WTC11 (cell line): ENCODE measurements around the gene RBM38. TPM values are rescaled to one million over a fixed set of nuclear protein-coding genes. Genes with fewer than 3 reads are reported as not detected.
"Not testable (repeated sequence)": the region's sequence is repeated elsewhere in the genome, so short reads cannot be mapped to it uniquely, and the experiment has no call there.

Experiments
- ATAC-seq: fragments of 200-7000 bp; cut with Tn5 transposase; 2 replicates; pipeline ENCODE4 v1.10.0; 2021; ENCODE audit warnings: mild to moderate bottlenecking, moderate library complexity
- CTCF ChIA-PET: fragments of 300-600 bp; sonication (Branson Sonifier 250); formaldehyde crosslinking; loops from one replicate; lab custom pipeline; 2021; ENCODE audit warnings: antibody characterized with exemption; lab: Charles Lee
- POLR2A ChIA-PET: fragments of 350-600 bp; sonication (Branson Sonifier 250); formaldehyde crosslinking; loops from one replicate; lab custom pipeline; 2021; ENCODE audit warnings: antibody characterized with exemption; lab: Charles Lee
- DNase-seq: peaks from one replicate; pipeline ENCODE4 v3.0.0; 2021; ENCODE audit warnings: low spot score
- H3K27ac Mint-ChIP-seq: 2 replicates; pipeline ENCODE4 v1.8.0; 2021; ENCODE audit warnings: mixed read lengths
- H3K27me3 Mint-ChIP-seq: 2 replicates; pipeline ENCODE4 v1.8.0; 2021; ENCODE audit warnings: low read depth, mild to moderate bottlenecking, moderate library complexity, mixed read lengths
- H3K36me3 Mint-ChIP-seq: 2 replicates; pipeline ENCODE4 v1.8.0; 2021; ENCODE audit warnings: mixed read lengths
- H3K4me1 Mint-ChIP-seq: 2 replicates; pipeline ENCODE4 v1.8.0; 2022; ENCODE audit warnings: mixed read lengths
- H3K4me3 Mint-ChIP-seq: 2 replicates; pipeline ENCODE4 v1.8.0; 2021; ENCODE audit warnings: mild to moderate bottlenecking, moderate library complexity, mixed read lengths
- H3K9me3 Mint-ChIP-seq: 2 replicates; pipeline ENCODE4 v1.8.0; 2021; ENCODE audit warnings: mixed read lengths
- AFF4 ChIP-seq: sonication (generic); formaldehyde crosslinking; IDR thresholded peaks from 2 replicates; pipeline ENCODE4 v1.8.1; 2023; ENCODE audit warnings: mild to moderate bottlenecking, missing genetic modification reagents, borderline replicate concordance
- CDX4 ChIP-seq: fragments of 250-450 bp; sonication (Bioruptor Pico); IDR thresholded peaks from 2 replicates; pipeline ENCODE4 v1.9.0; 2021; ENCODE audit warnings: moderate library complexity, mild to moderate bottlenecking, inconsistent platforms, borderline replicate concordance
- CREB1 ChIP-seq: sonication (generic); formaldehyde crosslinking; IDR thresholded peaks from 2 replicates; pipeline ENCODE4 v1.8.0; 2023; ENCODE audit warnings: mild to moderate bottlenecking, missing genetic modification reagents
- CTCF ChIP-seq: fragments of 200-600 bp; IDR thresholded peaks from 2 replicates; pipeline ENCODE4 v1.8.0; 2022; ENCODE audit warnings: antibody characterized with exemption
- ELF4 ChIP-seq: sonication (generic); formaldehyde crosslinking; IDR thresholded peaks from 2 replicates; pipeline ENCODE4 v1.8.1; 2022; ENCODE audit warnings: low read depth, mild to moderate bottlenecking, moderate library complexity, missing genetic modification reagents
- GRHL2 ChIP-seq: fragments of 250-450 bp; sonication (Bioruptor Pico); IDR thresholded peaks from 2 replicates; pipeline ENCODE4 v1.8.0; 2022; ENCODE audit warnings: mild to moderate bottlenecking, moderate library complexity; ENCODE audit not compliant: insufficient replicate concordance, severe bottlenecking
- GTF2I ChIP-seq: fragments of 250-450 bp; sonication (Bioruptor Pico); conservative IDR thresholded peaks from 2 replicates; pipeline ENCODE4 v1.4.0; 2021; ENCODE audit warnings: mild to moderate bottlenecking
- MAX ChIP-seq: sonication (generic); formaldehyde crosslinking; IDR thresholded peaks from 2 replicates; pipeline ENCODE4 v1.8.0; 2022; ENCODE audit warnings: mild to moderate bottlenecking, missing genetic modification reagents
- MYBL2 ChIP-seq: sonication (generic); formaldehyde crosslinking; IDR thresholded peaks from 2 replicates; pipeline ENCODE4 v1.8.1; 2023; ENCODE audit warnings: mild to moderate bottlenecking, moderate library complexity, missing genetic modification reagents
- SMAD4 ChIP-seq: sonication (generic); formaldehyde crosslinking; IDR thresholded peaks from 2 replicates; pipeline ENCODE4 v1.8.0; 2022; ENCODE audit warnings: mild to moderate bottlenecking, missing genetic modification reagents
- SP1 ChIP-seq: sonication (generic); formaldehyde crosslinking; conservative IDR thresholded peaks from 2 replicates; pipeline ENCODE4 v1.8.1; 2022; ENCODE audit warnings: missing genetic modification reagents
- STAT6 ChIP-seq: sonication (generic); formaldehyde crosslinking; conservative IDR thresholded peaks from 2 replicates; pipeline ENCODE4 v1.8.1; 2023; ENCODE audit warnings: mild to moderate bottlenecking, low read depth, missing genetic modification reagents, moderate library complexity
- TCF7 ChIP-seq: sonication (generic); formaldehyde crosslinking; IDR thresholded peaks from 2 replicates; pipeline ENCODE4 v1.8.0; 2022; ENCODE audit warnings: mild to moderate bottlenecking, low read depth, missing genetic modification reagents, moderate library complexity
- USF1 ChIP-seq: sonication (generic); formaldehyde crosslinking; IDR thresholded peaks from 2 replicates; pipeline ENCODE4 v1.8.0; 2022; ENCODE audit warnings: mild to moderate bottlenecking, missing genetic modification reagents
- USF2 ChIP-seq: sonication (generic); formaldehyde crosslinking; IDR thresholded peaks from 2 replicates; pipeline ENCODE4 v1.8.1; 2023; ENCODE audit warnings: mild to moderate bottlenecking, missing genetic modification reagents, moderate library complexity
- ZNF138 ChIP-seq: sonication (generic); formaldehyde crosslinking; conservative IDR thresholded peaks from 2 replicates; pipeline ENCODE4 v1.8.1; 2022; ENCODE audit warnings: mild to moderate bottlenecking, moderate library complexity, missing genetic modification reagents
- ZNF396 ChIP-seq: fragments of 250-450 bp; sonication (Bioruptor Pico); IDR thresholded peaks from 2 replicates; pipeline ENCODE4 v1.8.0; 2021; ENCODE audit warnings: mild to moderate bottlenecking, moderate library complexity, borderline replicate concordance
- ZSCAN18 ChIP-seq: fragments of 250-450 bp; sonication (Bioruptor Pico); IDR thresholded peaks from 2 replicates; pipeline ENCODE4 v2.1.2; 2022; ENCODE audit warnings: mild to moderate bottlenecking, moderate library complexity
- total RNA-seq: library from RNA; stranded (reverse); gene quantifications from 3 replicates; pipeline ENCODE4 v1.2.3, GENCODE V29; 2021

The RBM38 gene
- total RNA-seq, 1 experiment from 2014 or later, result 69.0 TPM

- TF ChIP-seq TCF7 (CRISPR knock-in tag) (no peak), ELF4 (CRISPR knock-in tag) (no peak), MAX (CRISPR knock-in tag) (no peak), AFF4 (CRISPR knock-in tag) (no peak), STAT6 (no peak)
Observed at GRCh38 chr20:57417051-57417689, 26.0 kb downstream of the RBM38 start (continued).

GRCh38 chr20:57417830-57418780, 26.9 kb downstream of the RBM38 start:
- Mint-ChIP-seq H3K9me3 (no peaks in the 10 kb centered on the region), H3K36me3 (no peaks in the 10 kb centered on the region), H3K27me3 (no peaks in the 10 kb centered on the region), H3K27ac (no peak overlapping the region), H3K4me1 (no peaks in the 10 kb centered on the region), H3K4me3 (no peak overlapping the region)
- no peak for ATAC-seq
- ChIA-PET POLR2A (no interaction called here), CTCF (interaction anchor here (0.6 to 2.1 kb wide), 5 partner anchors 16 to 344 kb away, joined by 3 to 7 read pairs (median 3); no protein-coding TSS in a partner anchor)
- no peak for DNase-seq
- TF ChIP-seq USF2 (CRISPR knock-in tag) (no peak), USF1 (no peak), ZSCAN18 (CRISPR knock-in tag) (no peak), CREB1 (CRISPR knock-in tag) (no peak), GTF2I (CRISPR knock-in tag) (no peak), MYBL2 (CRISPR knock-in tag) (no peak), SP1 (CRISPR knock-in tag) (no peak), CDX4 (CRISPR knock-in tag) (no peak), ZNF138 (CRISPR knock-in tag) (no peak), GRHL2 (no peak), ZNF396 (CRISPR knock-in tag) (no peak), SMAD4 (CRISPR knock-in tag) (no peak), CTCF (no peak), MAX (CRISPR knock-in tag) (no peak)

GRCh38 chr20:57419479-57419878, 28.3 kb downstream of the RBM38 start:
- H3K9me3 Mint-ChIP-seq, ATAC-seq, H3K36me3 Mint-ChIP-seq, POLR2A ChIA-PET, H3K4me3 Mint-ChIP-seq, H3K27ac Mint-ChIP-seq, DNase-seq, H3K27me3 Mint-ChIP-seq, H3K4me1 Mint-ChIP-seq: not testable (repeated sequence)
- CTCF ChIA-PET, result interaction anchor here (2.1 kb wide), 1 partner anchor 14 kb away, joined by 7 read pairs; no protein-coding TSS in a partner anchor
